ENCODE data around the gene MLEC. TPM values are rescaled to one million over a fixed set of nuclear protein-coding genes. Genes with fewer than 3 reads are reported as not detected.
A peak's percentile ranks its signal among the peaks of the same experiment; 100 is the strongest.

The MLEC gene
- total RNA-seq, 2 experiments from 2014 or later: 69.7 to 101 TPM

GRCh38 chr12:120677765-120678473 is 9.0 kb upstream of the MLEC start:
- DNase-seq (ENCODE audit: low spot score): peak; percentile 62
- no TSS peak for BruUV-seq (replicated peaks)

GRCh38 chr12:120678572-120678971 is 8.4 kb upstream of the MLEC start:
- BruUV-seq (replicated peaks): no TSS peak
- TF ChIP-seq EZH2phosphoT487 (IDR thresholded peaks at IDR 0.05; ENCODE audit: borderline replicate concordance, low read depth, low read length): no peak
- TF ChIP-seq CTCF (conservative IDR thresholded peaks at IDR 0.05; ENCODE audit: low read length): no peak
- no peaks in the 10 kb centered on the region for H3K9me3 ChIP-seq (ENCODE audit: low read length)
- DNase-seq (ENCODE audit: low spot score): no peak
- H3K4me2 ChIP-seq (ENCODE audit: low read length): peak overlapping the region; percentile 56
- ChIA-PET POLR2A (interaction anchor here (0.7 to 1.5 kb wide), 4 partner anchors 9 to 691 kb away, joined by 3 to 11 read pairs (median 6); no protein-coding TSS in a partner anchor), CTCF (ENCODE audit: unreplicated experiment) (interaction anchor here (0.8 to 1.5 kb wide), 2 partner anchors 13 to 29 kb away, joined by 3 to 4 read pairs; no protein-coding TSS in a partner anchor)
- H3K36me3 ChIP-seq (ENCODE audit: insufficient read depth, low read length): no peaks in the 10 kb centered on the region
- peak overlapping the region; percentile 66 for H3K27ac ChIP-seq (ENCODE audit: low read depth, low read length, poor library complexity, severe bottlenecking)
- H2AFZ ChIP-seq (ENCODE audit: low read length): peak overlapping the region; percentile 45; the same call in 1 of the 2 replicates
- no peaks in the 10 kb centered on the region for H3K9me2 ChIP-seq (ENCODE audit: insufficient read depth, low read length)
- no peak overlapping the region for H3K4me3 ChIP-seq (ENCODE audit: low read depth, low read length, poor library complexity, severe bottlenecking)
- no peaks in the 10 kb centered on the region for H4K20me1 ChIP-seq (ENCODE audit: insufficient read depth, low read length)
- peaks cover 62% of the 10 kb centered on the region for H3K4me1 ChIP-seq (ENCODE audit: insufficient read depth, low read length, poor library complexity, severe bottlenecking)
- H3K79me2 ChIP-seq (ENCODE audit: insufficient read depth, low read depth, low read length): no peaks in the 10 kb centered on the region
- intact Hi-C loops (cut with micrococcal nuclease; ENCODE audit: unreplicated experiment): no loop called here

More at GRCh38 chr12:120677765-120678473, 9.0 kb upstream of the MLEC start:
- TF ChIP-seq EZH2phosphoT487 (IDR thresholded peaks at IDR 0.05; ENCODE audit: borderline replicate concordance, low read depth, low read length) (no peak), CTCF (conservative IDR thresholded peaks at IDR 0.05; ENCODE audit: low read length) (no peak)
- Histone ChIP-seq H3K4me3 (ENCODE audit: low read depth, low read length, poor library complexity, severe bottlenecking) (no peak overlapping the region), H3K79me2 (ENCODE audit: insufficient read depth, low read depth, low read length) (no peaks in the 10 kb centered on the region), H3K36me3 (ENCODE audit: insufficient read depth, low read length) (no peaks in the 10 kb centered on the region), H3K9me2 (ENCODE audit: insufficient read depth, low read length) (no peaks in the 10 kb centered on the region), H3K4me1 (ENCODE audit: insufficient read depth, low read length, poor library complexity, severe bottlenecking) (peaks cover 58% of the 10 kb centered on the region), H3K4me2 (ENCODE audit: low read length) (peak overlapping the region; percentile 56), H3K9me3 (ENCODE audit: low read length) (no peaks in the 10 kb centered on the region), H4K20me1 (ENCODE audit: insufficient read depth, low read length) (no peaks in the 10 kb centered on the region), H2AFZ (ENCODE audit: low read length) (peak overlapping the region; percentile 45; the same call in 1 of the 2 replicates), H3K27ac (ENCODE audit: low read depth, low read length, poor library complexity, severe bottlenecking) (peak overlapping the region; percentile 66)
- intact Hi-C loops (cut with micrococcal nuclease; ENCODE audit: unreplicated experiment): no loop called here
- CTCF ChIA-PET (ENCODE audit: unreplicated experiment): interaction anchor here (0.5 to 0.8 kb wide), 2 partner anchors 28 kb away, joined by 3 to 4 read pairs; no protein-coding TSS in a partner anchor
- POLR2A ChIA-PET: interaction anchor here (0.8 to 1.5 kb wide), 3 partner anchors 8 to 567 kb away, joined by 3 to 11 read pairs (median 6); no protein-coding TSS in a partner anchor
